ENCODE measurements around the gene PELI2. TPM values are rescaled to one million over a fixed set of nuclear protein-coding genes. Genes with fewer than 3 reads are reported as not detected.

Gene PELI2
- total RNA-seq, 2 donors from 2014 or later = 16.0 to 17.5 TPM

DNA sequence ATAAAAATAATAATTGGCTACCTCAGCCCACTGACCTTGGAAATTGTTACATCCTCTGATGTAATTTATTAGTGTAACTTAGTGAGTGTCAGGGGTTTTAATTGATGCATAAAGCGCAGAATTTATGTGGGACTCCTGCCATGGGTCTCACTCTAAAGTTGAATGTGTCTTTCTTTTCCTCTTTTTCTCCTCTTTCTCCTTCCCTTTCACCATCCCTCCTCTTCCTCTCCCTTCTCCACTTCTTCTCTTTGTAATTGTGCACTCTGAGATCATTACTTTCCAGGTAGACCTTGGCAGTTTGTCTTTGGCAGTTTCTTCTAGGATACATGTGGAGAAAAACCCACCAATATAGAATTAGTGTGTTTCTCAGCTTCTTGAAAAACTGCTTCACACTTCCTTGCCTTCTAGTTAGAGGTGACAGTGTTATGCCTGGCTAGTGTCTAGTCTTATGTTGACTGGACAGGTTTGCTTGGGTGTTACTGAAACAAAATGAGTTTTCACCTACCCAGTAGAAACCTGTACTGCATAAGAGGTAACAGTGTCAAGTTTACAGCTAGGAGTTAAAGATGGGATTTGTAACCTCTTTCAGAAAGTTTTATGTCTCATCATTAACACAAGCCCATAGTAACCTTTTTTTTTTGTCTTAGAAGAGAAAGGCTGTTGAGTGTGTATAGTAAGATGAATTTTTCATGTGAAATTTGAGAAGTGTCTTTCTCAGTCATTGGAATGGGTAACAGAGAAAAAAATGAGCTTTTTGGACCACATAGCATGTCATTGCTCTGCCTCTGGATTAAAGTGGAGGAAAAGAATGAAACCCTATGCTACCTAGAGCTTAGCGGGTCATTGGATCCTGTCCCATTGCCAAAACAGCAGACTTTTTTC lies 18.6 kb downstream of the PELI2 start:
- intact Hi-C loops (cut with DNase I) = no loop called here
- DNase-seq (ENCODE audit: low spot score) = no peak

GRCh38 chr14:56137453-56137807 lies 19.2 kb downstream of the PELI2 start:
- intact Hi-C loops (cut with DNase I) = no loop called here
- no peak for DNase-seq (ENCODE audit: low spot score)

DNA sequence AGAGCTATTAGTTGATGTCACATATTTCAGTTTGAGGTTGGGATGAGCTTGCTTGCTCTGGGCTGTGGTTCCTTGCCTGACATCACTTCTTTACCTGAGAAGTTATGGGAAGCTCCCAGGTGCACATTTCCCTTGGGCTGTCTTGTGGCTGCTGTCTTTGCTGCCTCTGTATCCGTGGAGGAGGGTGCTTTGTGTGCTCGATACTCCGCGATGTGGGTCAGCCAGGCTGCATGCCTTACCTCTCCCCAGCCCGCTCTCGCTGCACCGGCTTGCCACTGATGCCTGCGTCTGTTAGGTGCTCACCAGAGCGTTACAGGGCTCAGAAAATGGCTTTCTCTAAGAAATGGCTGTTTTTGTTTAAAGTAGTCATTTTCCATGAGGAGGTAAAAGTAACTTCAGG lies 19.6 kb downstream of the PELI2 start:
- intact Hi-C loops (cut with DNase I) = no loop called here
- no peak for DNase-seq (ENCODE audit: low spot score)

GRCh38 chr14:56138928-56139327 lies 20.7 kb downstream of the PELI2 start:
- intact Hi-C loops (cut with DNase I) = no loop called here
- DNase-seq (ENCODE audit: low spot score) = no peak

DNA sequence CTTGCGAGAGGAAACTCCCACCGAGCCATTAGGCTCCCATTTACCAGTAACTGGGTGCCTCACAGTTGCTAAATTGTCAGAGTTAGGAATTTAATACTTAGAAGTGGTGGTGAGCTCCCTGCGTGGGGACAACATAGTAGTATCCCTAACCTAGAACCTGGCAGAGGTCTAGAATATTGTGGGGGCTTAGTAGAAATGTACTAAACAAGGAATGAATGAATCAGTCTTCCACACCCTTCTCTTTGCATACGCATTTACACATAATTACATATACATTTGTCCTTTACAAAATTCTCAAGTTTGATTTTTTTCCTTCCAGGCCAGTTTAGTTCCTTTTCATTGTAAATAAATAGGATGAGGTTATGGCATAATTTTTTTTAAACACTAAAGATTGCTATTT lies 24.1 kb downstream of the PELI2 start:
- intact Hi-C loops (cut with DNase I) = no loop called here
- DNase-seq (ENCODE audit: low spot score) = no peak

- intact Hi-C loops (cut with DNase I) = no loop called here
- DNase-seq (ENCODE audit: low spot score) = no peak
Observed at GRCh38 chr14:56143025-56143424, 24.8 kb downstream of the PELI2 start.

GRCh38 chr14:56144176-56144575 lies 26.0 kb downstream of the PELI2 start:
- intact Hi-C loops (cut with DNase I) = no loop called here
- no peak for DNase-seq (ENCODE audit: low spot score)

GRCh38 chr14:56145181-56145769 lies 27.1 kb downstream of the PELI2 start:
- intact Hi-C loops (cut with DNase I) = no loop called here
- DNase-seq (ENCODE audit: low spot score) = no peak

DNA sequence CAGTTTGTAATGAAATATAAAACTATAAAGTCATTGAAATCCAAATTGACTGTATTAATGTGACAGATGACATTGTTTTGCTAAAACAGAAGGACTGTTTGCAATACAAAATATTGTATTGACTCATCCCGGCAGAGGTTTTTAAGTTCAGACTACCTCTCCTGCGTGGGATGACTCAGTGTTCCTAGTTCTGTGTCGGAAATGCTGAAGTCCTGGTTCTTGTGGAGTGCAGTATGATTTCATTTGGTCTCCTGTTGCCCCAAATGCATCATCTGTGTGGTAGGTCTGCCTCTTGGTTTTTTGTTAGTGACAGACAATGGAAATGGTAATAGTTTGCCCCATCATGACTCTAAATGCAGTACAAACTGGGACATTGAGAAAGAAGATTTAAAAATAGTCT lies 27.8 kb downstream of the PELI2 start:
- DNase-seq (ENCODE audit: low spot score) = no peak
- intact Hi-C loops (cut with DNase I) = no loop called here

GRCh38 chr14:56147449-56147848 lies 29.2 kb downstream of the PELI2 start:
- DNase-seq (ENCODE audit: low spot score) = no peak
- intact Hi-C loops (cut with DNase I) = no loop called here

DNA sequence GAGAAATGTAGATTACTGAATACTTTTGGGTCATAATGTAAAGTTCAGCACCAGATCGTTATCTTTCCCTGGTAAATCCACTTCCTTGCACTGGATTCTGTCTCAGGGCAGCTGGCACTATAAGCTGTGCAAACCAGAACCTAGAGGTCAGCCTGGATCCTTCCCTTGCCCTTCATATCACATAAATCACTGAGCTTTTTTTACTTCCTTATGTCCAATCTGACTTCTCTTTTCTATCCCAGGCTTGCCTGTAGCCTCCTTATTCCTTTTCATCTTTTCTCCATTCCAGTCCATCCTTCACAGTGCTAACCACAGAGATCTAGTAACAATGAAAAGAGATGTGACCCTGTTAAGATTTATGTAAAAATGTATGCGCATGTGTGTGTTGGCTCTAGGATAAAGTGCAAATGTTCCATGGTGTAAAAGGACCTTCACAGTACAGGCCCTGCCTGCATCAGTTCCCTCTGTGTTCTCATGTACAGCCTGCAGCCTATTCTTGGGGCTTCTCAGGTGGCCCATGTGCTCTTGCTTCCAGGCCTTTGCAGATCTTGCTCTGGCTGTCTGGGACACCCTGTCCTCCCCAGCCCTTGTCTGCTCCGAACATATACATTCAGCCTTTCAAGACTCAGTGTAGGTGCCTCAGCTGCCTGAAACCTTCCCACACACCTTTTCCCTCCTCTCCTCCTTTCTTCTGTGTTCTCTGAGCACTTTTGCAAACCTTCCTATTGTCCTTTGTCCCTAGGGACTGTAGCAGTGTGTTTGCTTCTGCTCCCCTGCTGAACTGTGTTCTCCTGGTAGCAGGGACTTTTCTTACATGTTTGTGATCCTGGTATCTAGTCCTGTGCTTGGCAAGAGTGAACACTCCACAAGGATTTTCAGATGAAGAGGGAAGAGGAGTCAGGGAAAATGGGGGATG lies 30.0 kb downstream of the PELI2 start:
- intact Hi-C loops (cut with DNase I) = no loop called here
- DNase-seq (ENCODE audit: low spot score) = no peak

- no peak for DNase-seq (ENCODE audit: low spot score)
- intact Hi-C loops (cut with DNase I) = no loop called here
Observed at GRCh38 chr14:56149151-56149550, 30.9 kb downstream of the PELI2 start.

GRCh38 chr14:56149995-56150394 lies 31.8 kb downstream of the PELI2 start:
- DNase-seq (ENCODE audit: low spot score) = no peak
- intact Hi-C loops (cut with DNase I) = no loop called here

DNA sequence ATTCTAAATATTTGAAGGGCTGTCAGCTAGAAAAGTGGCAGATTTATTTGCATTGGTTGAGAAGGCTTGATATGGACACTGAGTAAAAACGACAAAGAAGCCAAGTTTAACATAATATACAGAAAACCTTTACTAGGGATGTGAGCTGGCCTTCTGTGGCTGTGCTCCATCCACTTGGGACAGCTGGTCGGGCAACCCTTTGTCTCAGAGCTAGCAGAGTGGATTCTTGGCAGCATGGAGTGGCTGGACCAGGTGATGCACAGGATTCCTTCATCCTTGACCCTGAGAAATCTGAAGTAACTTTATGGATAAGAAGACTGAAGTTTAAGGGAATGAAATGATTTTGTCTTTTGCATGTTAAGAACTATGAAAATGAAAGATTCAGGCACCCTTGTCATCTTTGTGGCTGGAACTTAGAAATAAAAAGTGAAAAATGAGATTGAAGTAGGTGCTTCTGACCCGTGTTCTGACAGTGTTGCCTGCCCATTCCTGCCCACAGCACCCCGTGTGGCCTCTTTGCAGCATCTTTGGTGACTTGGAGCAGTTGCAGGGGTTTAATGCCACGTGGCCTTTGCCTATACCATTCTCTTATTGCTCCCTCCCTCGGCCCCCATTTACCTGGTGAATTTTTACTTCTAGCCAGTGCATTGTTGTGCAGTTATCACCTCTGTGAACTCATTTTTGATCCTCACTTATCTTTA lies 32.6 kb downstream of the PELI2 start:
- DNase-seq (ENCODE audit: low spot score) = no peak
- intact Hi-C loops (cut with DNase I) = no loop called here

DNA sequence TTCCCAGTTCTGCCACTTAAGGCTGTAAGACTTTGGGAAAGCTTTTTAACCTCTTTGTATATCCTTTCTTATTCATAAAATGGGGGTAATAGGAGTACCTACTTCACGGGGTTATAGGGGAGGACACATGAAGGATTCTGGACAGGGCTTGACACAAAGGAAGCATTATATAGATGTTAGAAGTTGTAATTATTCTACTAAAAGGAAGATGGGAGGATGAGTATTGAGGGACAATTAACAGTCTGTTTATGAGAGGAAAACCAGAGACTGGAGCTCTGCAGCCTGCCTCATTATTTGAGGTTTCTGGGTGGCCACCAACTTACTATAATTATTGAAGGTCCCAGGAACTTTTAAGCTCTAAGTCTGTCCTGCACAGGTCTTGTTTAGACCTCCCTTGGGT lies 34.0 kb downstream of the PELI2 start:
- DNase-seq (ENCODE audit: low spot score) = no peak
- intact Hi-C loops (cut with DNase I) = no loop called here

DNA sequence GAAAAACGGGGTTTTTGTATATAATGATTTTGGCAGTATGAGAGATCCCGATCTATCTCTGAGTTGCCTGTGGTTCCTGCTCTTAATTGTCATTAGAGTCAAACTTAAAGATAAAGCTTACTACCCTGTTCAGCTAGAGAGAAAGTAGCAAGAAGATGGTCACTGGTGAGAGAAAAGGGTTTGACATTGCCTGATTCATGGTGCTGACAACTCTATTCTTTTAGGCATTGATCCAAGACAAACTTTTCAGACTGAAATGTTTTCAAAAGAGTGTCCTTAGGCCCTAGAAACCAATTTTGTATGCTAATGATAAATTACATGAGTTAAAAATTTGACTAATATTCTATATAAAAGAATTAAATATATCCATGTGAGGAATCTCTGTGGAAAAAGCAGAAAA lies 35.1 kb downstream of the PELI2 start:
- DNase-seq (ENCODE audit: low spot score) = no peak
- intact Hi-C loops (cut with DNase I) = no loop called here

DNA sequence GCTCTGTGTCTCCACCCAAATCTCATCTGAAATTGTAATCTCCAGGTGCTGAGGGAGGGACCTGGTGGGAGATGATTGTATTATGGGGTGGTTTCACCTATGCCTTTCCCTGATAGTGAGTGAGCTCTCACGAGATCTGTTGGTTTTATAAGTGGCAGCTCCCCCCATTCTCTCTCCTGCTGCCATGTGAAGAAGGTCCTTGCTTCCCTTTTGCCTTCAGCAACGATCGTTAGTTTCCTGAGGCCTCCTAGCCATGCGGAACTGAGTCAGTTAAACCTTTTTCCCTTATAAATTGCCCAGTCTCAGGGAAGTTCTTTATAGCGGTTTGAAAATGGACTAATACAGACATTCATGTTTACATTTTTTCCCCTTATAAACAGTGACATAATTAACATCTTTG lies 36.1 kb downstream of the PELI2 start:
- intact Hi-C loops (cut with DNase I) = no loop called here
- DNase-seq (ENCODE audit: low spot score) = no peak

DNA sequence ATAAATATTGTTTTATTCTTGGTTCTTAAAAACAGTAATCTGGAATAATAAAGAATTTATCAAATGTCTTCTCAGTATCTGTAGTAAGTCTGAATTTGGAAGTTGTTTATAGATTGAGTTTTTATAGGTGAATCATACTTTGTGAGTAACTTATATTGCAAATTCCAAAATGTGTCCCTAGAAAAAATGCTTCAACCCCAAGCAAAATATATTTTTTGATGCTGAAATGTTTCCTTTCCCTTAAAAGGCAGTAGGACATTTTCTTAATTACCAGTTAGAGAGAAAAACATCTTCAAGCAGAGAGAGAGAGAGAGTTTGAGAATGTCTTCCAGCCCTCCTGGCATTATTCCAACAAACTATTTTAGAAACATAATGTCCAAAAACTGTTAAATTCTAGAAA lies 37.9 kb downstream of the PELI2 start:
- no peak for DNase-seq (ENCODE audit: low spot score)
- intact Hi-C loops (cut with DNase I) = no loop called here

GRCh38 chr14:56159066-56159465 lies 40.9 kb downstream of the PELI2 start:
- intact Hi-C loops (cut with DNase I) = no loop called here
- DNase-seq (ENCODE audit: low spot score) = no peak

GRCh38 chr14:56160088-56160487 lies 41.9 kb downstream of the PELI2 start:
- intact Hi-C loops (cut with DNase I) = no loop called here
- DNase-seq (ENCODE audit: low spot score) = no peak

Measured in posterior vena cava (tissue), 2 donors.